Motor neuron (in vitro differentiated cells): ENCODE results near the gene LRRK1. TPM values are rescaled to one million over a fixed set of nuclear protein-coding genes. Genes with fewer than 3 reads are reported as not detected.

Experiments
- ATAC-seq, 8 experiments: fragments of 200-7000 bp; cut with Tn5 transposase; replicated peaks in 6 of 8; 2 replicates each; pipeline ENCODE4 v1.8.0; 2021; ENCODE audit warnings: mild to moderate bottlenecking in 8 of 8, moderate library complexity in 8 of 8
- H3K27ac ChIP-seq, 2 donors: fragments of 250-450 bp; sonication (Bioruptor Pico); 2 replicates each; pipeline ENCODE4 v1.9.0; 2021; ENCODE audit warnings: antibody characterized with exemption in 2 of 2, mild to moderate bottlenecking in 2 of 2, moderate library complexity in 1 of 2
- H3K4me1 ChIP-seq, 2 donors: fragments of 250-450 bp; sonication (Bioruptor Pico); replicated peaks in 1 of 2; 2 replicates each; pipeline ENCODE4 v1.6.1; 2021; ENCODE audit warnings: antibody characterized with exemption in 2 of 2, mild to moderate bottlenecking in 2 of 2, moderate library complexity in 1 of 2
- H3K4me3 ChIP-seq, 5 donors: fragments of 250-450 bp; sonication (Bioruptor Pico); 2 replicates each; pipeline ENCODE4 v1.9.0; 2021; ENCODE audit warnings: antibody characterized with exemption in 5 of 5, mild to moderate bottlenecking in 5 of 5, moderate library complexity in 4 of 5
- WGBS, 10 experiments: fragments of 450-650 bp; shearing (Covaris generic); methylation state at CpG; one replicate each; pipeline ENCODE4 v1.0.0; 2022; 5-methylcytosine and 5-hydroxymethylcytosine counted together
- in situ Hi-C, 9 experiments: fragments of 400-800 bp; cut with MboI; loops; one replicate each; pipeline ENCODE4 v1.15.0; 2021; ENCODE audit warnings: low sequenced_read_pairs in 9 of 9, low pct_unique_long_range_greater_than_20kb in 2 of 9; ENCODE audit not compliant: unreplicated experiment in 9 of 9
- total RNA-seq, 8 experiments: library from RNA; unstranded; fragments of 300-600 nt; gene quantifications; 2 replicates each; pipeline versions ENCODE4 v1.2.3 to v1.2.4, GENCODE V29; 2022

Gene LRRK1
- total RNA-seq, 8 experiments from 2014 or later = 0.18 to 21.0 (median 1.2) TPM

DNA sequence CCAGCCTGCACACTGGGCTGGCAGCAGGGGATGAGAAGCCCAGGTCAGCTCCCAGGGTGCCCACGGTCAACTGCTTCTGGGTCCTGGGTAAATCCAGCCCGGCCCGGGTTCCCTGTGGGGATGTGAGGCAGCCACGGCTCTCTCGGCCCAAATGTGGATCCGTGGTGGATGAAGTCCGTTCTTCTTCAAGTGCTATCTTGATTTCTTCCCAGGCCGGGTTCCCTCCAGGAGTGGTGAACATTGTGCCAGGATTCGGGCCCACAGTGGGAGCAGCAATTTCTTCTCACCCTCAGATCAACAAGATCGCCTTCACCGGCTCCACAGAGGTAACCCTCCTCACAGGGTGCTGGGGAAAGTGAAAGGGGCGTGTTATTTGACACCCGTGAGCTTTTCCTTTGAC, 23.4 kb upstream of the LRRK1 start:
- in situ Hi-C loops = loop anchor here in 4 of 9 experiments (25.0 kb wide), 3 partner anchors 92 to 258 kb away; no protein-coding TSS in a partner anchor
- 33 to 93% (median 87%) methylated on average over 1 to 10 of the region's 13 CpGs; no CpG with 5 or more reads in 2 of the 10 experiments for WGBS, 10 experiments
- Histone ChIP-seq H3K4me3 (no peak overlapping the region), H3K4me1 (peaks cover 0 to 7% of the 10 kb centered on the region in 2 donors), H3K27ac (no peak overlapping the region)
- no peak for ATAC-seq

DNA sequence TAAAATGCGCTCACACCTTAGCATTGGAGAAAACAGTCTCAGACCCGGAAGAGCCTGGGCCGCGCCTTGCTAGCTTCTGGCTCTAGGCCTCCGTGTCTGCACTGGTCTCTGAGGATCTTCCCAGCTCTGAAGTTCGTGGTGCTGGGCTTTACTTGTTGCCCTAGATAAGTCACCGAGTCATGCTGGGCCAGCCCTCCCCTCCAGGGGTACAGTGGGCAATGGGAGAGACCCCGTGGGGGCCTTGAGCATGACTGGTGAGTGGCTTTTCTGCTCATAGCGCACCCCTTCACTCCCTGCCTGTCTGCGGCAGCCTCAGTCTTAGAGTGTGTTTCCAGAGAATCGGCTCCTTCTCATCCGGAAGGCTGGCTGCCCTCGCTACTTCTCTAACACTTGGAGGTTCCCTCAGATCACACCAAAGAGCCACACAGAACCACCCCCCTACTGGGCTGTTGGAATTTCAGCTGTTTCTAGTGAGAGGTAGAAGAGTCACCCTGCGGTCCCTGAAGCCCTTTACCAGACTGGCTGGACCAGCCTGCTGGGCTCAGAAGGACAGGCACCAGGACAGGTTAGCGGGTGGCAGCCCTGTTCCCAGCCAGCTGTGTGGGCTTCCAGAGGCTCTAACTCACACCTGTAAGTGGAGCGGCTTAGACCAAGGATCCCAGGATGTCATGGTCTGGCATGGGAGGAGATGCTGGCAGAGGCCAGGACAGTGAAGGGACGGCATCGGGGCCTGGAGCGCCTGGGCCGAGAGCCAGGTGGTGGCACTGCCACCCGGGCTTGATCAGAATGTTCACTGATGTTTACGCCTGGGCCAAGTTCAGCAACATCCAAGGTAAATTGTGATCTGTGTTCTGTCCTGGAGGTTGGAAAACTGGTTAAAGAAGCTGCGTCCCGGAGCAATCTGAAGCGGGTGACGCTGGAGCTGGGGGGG, 21.7 kb upstream of the LRRK1 start:
- no peaks in the 10 kb centered on the region for H3K4me1 ChIP-seq
- H3K27ac ChIP-seq = no peak overlapping the region
- 58 to 100% (median 87%) methylated on average over 3 to 16 of the region's 26 CpGs; no CpG with 5 or more reads in 2 of the 10 experiments for WGBS, 10 experiments
- H3K4me3 ChIP-seq = no peak overlapping the region
- no peak for ATAC-seq
- in situ Hi-C loops = loop anchor here in 4 of 9 experiments (25.0 kb wide), 3 partner anchors 90 to 260 kb away; no protein-coding TSS in a partner anchor

DNA sequence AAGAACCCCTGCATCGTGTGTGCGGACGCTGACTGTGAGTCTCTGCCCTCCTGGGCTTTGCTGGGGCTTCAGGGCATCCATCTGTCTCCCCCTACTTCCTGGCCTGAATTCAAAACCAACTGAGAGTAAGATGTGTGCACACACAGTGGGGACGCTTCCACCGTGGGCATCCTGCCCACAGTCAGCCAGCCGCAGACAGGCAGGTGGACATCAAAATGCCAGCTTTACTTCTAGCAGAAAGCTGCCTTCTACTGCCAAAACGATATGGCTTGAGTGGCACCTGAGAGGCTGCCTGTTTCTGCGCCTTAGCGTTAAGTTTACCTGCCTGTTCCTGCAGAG, 21.0 kb upstream of the LRRK1 start:
- Histone ChIP-seq H3K27ac (no peak overlapping the region), H3K4me3 (no peak overlapping the region), H3K4me1 (no peaks in the 10 kb centered on the region)
- WGBS, 10 experiments = 80 to 93% (median 83%) methylated on average over 3 to 8 of the region's 9 CpGs; no CpG with 5 or more reads in 7 of the 10 experiments
- in situ Hi-C loops = loop anchor here in 4 of 9 experiments (25.0 kb wide), 3 partner anchors 89 to 261 kb away; no protein-coding TSS in a partner anchor
- no peak for ATAC-seq

- 55 to 100% (median 91%) methylated on average over 1 to 8 of the region's 11 CpGs; no CpG with 5 or more reads in 3 of the 10 experiments for WGBS, 10 experiments
Measured at GRCh38 chr15:100898661-100899462, 20.3 kb upstream of the LRRK1 start.

GRCh38 chr15:100899601-100900000, 19.6 kb upstream of the LRRK1 start:
- Histone ChIP-seq H3K4me3 (no peak overlapping the region), H3K27ac (no peak overlapping the region), H3K4me1 (no peaks in the 10 kb centered on the region)
- no peak for ATAC-seq
- in situ Hi-C loops = loop anchor here in 4 of 9 experiments (25.0 kb wide), 3 partner anchors 88 to 262 kb away; no protein-coding TSS in a partner anchor
- WGBS, 10 experiments = 50 to 100% (median 90%) methylated on average over 1 to 4 of the region's 5 CpGs; no CpG with 5 or more reads in 3 of the 10 experiments

More at GRCh38 chr15:100898661-100899462, 20.3 kb upstream of the LRRK1 start:
- H3K4me3 ChIP-seq = no peak overlapping the region
- no peak for ATAC-seq
- no peak overlapping the region for H3K27ac ChIP-seq
- H3K4me1 ChIP-seq = no peaks in the 10 kb centered on the region
- in situ Hi-C loops = loop anchor here in 4 of 9 experiments (25.0 kb wide), 3 partner anchors 88 to 262 kb away; no protein-coding TSS in a partner anchor

- 59 to 92% (median 85%) methylated on average over 2 to 6 of the region's 13 CpGs; no CpG with 5 or more reads in 2 of the 10 experiments for WGBS, 10 experiments
- Histone ChIP-seq H3K27ac (no peak overlapping the region), H3K4me3 (no peak overlapping the region), H3K4me1 (no peaks in the 10 kb centered on the region)
- in situ Hi-C loops = loop anchor here in 1 of 9 experiments (25.0 kb wide), 1 partner anchor 112 kb away; no protein-coding TSS in a partner anchor
- no peak for ATAC-seq
Measured at GRCh38 chr15:100900136-100900794, 18.9 kb upstream of the LRRK1 start.

DNA sequence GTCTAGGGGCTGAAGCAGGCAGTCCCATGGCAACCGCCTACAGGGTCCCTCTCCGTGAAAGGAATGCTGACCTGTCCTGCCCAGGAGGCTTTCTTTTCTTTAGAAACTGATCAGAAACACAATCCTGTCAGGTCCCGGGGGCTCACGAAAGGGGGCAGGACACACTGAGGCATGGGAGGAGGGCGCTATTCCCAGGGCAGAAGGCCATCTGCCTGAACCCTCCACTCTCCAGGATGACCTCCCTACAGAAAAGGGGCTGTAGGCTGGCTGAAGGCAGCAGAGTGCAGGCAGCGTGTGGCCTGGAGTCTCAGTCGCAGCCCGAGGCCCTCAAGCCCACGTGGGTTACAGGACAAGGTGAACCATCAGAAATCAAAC, 18.4 kb upstream of the LRRK1 start:
- in situ Hi-C loops = loop anchor here in 1 of 9 experiments (25.0 kb wide), 1 partner anchor 112 kb away; no protein-coding TSS in a partner anchor
- WGBS, 10 experiments = 0 to 81% (median 74%) methylated on average over 1 to 5 of the region's 9 CpGs; no CpG with 5 or more reads in 3 of the 10 experiments
- ATAC-seq = no peak
- no peak overlapping the region for H3K4me3 ChIP-seq
- H3K27ac ChIP-seq = no peak overlapping the region
- H3K4me1 ChIP-seq = no peaks in the 10 kb centered on the region

DNA sequence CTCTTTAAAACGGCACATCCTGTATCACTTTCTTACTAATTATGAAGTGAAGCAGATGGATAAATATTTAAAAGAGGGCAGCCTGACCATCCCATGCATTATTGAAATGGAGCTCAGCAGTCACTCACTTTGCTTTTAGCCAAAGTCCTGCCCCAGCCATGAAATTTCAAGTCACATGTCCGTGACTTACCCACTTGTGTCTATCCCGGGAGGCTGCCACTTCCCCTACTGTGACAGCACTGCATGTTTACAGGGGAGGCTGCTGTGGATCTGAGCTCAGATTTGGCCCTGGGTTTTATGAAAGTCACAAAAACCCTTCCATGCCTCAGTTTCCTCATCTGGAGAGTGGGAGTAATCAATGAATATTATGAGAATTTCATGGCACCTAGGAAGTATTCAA, 17.9 kb upstream of the LRRK1 start:
- H3K4me1 ChIP-seq = no peaks in the 10 kb centered on the region
- no peak overlapping the region for H3K27ac ChIP-seq
- no peak for ATAC-seq
- no peak overlapping the region for H3K4me3 ChIP-seq
- WGBS, 10 experiments = 14 to 100% (median 73%) methylated on average over 1 to 3 of the region's 3 CpGs; no CpG with 5 or more reads in 2 of the 10 experiments
- in situ Hi-C loops = loop anchor here in 1 of 9 experiments (25.0 kb wide), 1 partner anchor 111 kb away; no protein-coding TSS in a partner anchor

- H3K4me3 ChIP-seq = no peak overlapping the region
- ATAC-seq = no peak
- WGBS, 10 experiments = 19 to 96% (median 83%) methylated on average over 3 to 14 of the region's 14 CpGs
- H3K27ac ChIP-seq = no peak overlapping the region
- in situ Hi-C loops = loop anchor here in 1 of 9 experiments (25.0 kb wide), 1 partner anchor 110 kb away; no protein-coding TSS in a partner anchor
- no peaks in the 10 kb centered on the region for H3K4me1 ChIP-seq
Measured at GRCh38 chr15:100901702-100902435, 17.3 kb upstream of the LRRK1 start.

GRCh38 chr15:100902436-100903167, 16.6 kb upstream of the LRRK1 start:
- WGBS, 10 experiments = 0 to 86% (median 68%) methylated on average over 4 to 17 of the region's 22 CpGs; no CpG with 5 or more reads in 2 of the 10 experiments
- Histone ChIP-seq H3K4me1 (no peaks in the 10 kb centered on the region), H3K27ac (no peak overlapping the region), H3K4me3 (no peak overlapping the region)
- in situ Hi-C loops = loop anchor here in 1 of 9 experiments (25.0 kb wide), 1 partner anchor 110 kb away; no protein-coding TSS in a partner anchor
- ATAC-seq = peak in 4 of 8 experiments; percentile 19 to 97 (median 96)

GRCh38 chr15:100903168-100903554, 16.0 kb upstream of the LRRK1 start:
- no peak for ATAC-seq
- 57 to 100% (median 72%) methylated on average over 1 to 3 of the region's 3 CpGs; no CpG with 5 or more reads in 4 of the 10 experiments for WGBS, 10 experiments
- Histone ChIP-seq H3K4me1 (no peaks in the 10 kb centered on the region), H3K27ac (no peak overlapping the region), H3K4me3 (no peak overlapping the region)
- in situ Hi-C loops = loop anchor here in 1 of 9 experiments (25.0 kb wide), 1 partner anchor 109 kb away; no protein-coding TSS in a partner anchor
